GM23248 (cell line): Measurements from ENCODE around the gene MDFIC. TPM values are rescaled to one million over a fixed set of nuclear protein-coding genes. Genes with fewer than 3 reads are reported as not detected.

ENCODE experiments used
- DNase-seq: peaks from one replicate; pipeline ENCODE4 v3.0.0-alpha.2; 2015
- H2AFZ ChIP-seq: fragments of 200-600 bp; sonication (generic); 2 replicates; pipeline ENCODE4 v1.6.1; 2016; ENCODE audit warnings: antibody characterized with exemption
- H3F3A ChIP-seq: fragments of 200-600 bp; sonication (generic); 2 replicates; pipeline ENCODE4 v1.6.1; 2016; ENCODE audit warnings: mild to moderate bottlenecking, antibody characterized with exemption, mixed run types; ENCODE audit not compliant: insufficient read depth
- H3K27ac ChIP-seq: fragments of 200-600 bp; sonication (generic); 2 replicates; pipeline ENCODE4 v1.5.1; 2016; ENCODE audit warnings: mild to moderate bottlenecking
- H3K27me3 ChIP-seq: fragments of 200-600 bp; sonication (generic); replicated peaks from 2 replicates; pipeline ENCODE4 v1.6.1; 2016; ENCODE audit warnings: mild to moderate bottlenecking; ENCODE audit not compliant: insufficient read depth
- H3K36me3 ChIP-seq: fragments of 200-600 bp; sonication (generic); 2 replicates; pipeline ENCODE4 v1.6.1; 2016; ENCODE audit warnings: low read depth, mild to moderate bottlenecking
- H3K4me1 ChIP-seq: fragments of 200-600 bp; sonication (generic); 2 replicates; pipeline ENCODE4 v1.6.1; 2016; ENCODE audit warnings: mild to moderate bottlenecking; ENCODE audit not compliant: insufficient read depth
- H3K4me2 ChIP-seq: fragments of 200-600 bp; sonication (generic); one replicate; pipeline ENCODE4 v1.6.1; 2016; ENCODE audit warnings: mild to moderate bottlenecking; ENCODE audit not compliant: unreplicated experiment
- H3K4me3 ChIP-seq: fragments of 200-600 bp; sonication (generic); 2 replicates; pipeline ENCODE4 v1.5.1; 2016; ENCODE audit warnings: mild to moderate bottlenecking
- H3K79me2 ChIP-seq: fragments of 200-600 bp; sonication (generic); 2 replicates; pipeline ENCODE4 v1.6.1; 2016; ENCODE audit warnings: mild to moderate bottlenecking; ENCODE audit not compliant: insufficient read depth
- H3K9ac ChIP-seq: fragments of 200-600 bp; sonication (generic); 2 replicates; pipeline ENCODE4 v1.6.1; 2016; ENCODE audit warnings: mild to moderate bottlenecking
- H3K9me2 ChIP-seq: fragments of 200-600 bp; sonication (generic); 2 replicates; pipeline ENCODE4 v1.6.1; 2016; ENCODE audit warnings: mixed run types, mild to moderate bottlenecking, moderate library complexity; ENCODE audit not compliant: insufficient read depth
- H3K9me3 ChIP-seq: fragments of 200-600 bp; sonication (generic); one replicate; pipeline ENCODE4 v1.6.1; 2017; ENCODE audit warnings: low read depth
- H4K20me1 ChIP-seq: fragments of 200-600 bp; sonication (generic); 2 replicates; pipeline ENCODE4 v1.6.0; 2016; ENCODE audit not compliant: insufficient read depth
- EZH2 ChIP-seq: fragments of 200-600 bp; sonication (generic); IDR thresholded peaks from 2 replicates; pipeline ENCODE4 v1.6.1; 2018; ENCODE audit warnings: antibody characterized with exemption, mild to moderate bottlenecking; ENCODE audit not compliant: insufficient read depth, poor library complexity, severe bottlenecking
- EZH2phosphoT487 ChIP-seq: fragments of 200-600 bp; sonication (generic); IDR thresholded peaks from 2 replicates; pipeline ENCODE4 v1.6.1; 2018; ENCODE audit warnings: antibody characterized with exemption, moderate library complexity, mild to moderate bottlenecking, low read depth; ENCODE audit not compliant: insufficient read depth
- WGBS, 2 experiments: methylation state at CpG; one replicate each; pipeline ENCODE4 v1.1.6; 2015 to 2017; ENCODE audit warnings: low lambda C conversion rate in 2 of 2, low coverage in 1 of 2; ENCODE audit errors: missing lambda C conversion rate in 2 of 2; 5-methylcytosine and 5-hydroxymethylcytosine counted together
- in situ Hi-C: fragments of 300-500 bp; cut with MboI; formaldehyde crosslinking; loops from 2 replicates; pipeline ENCODE4 v1.15.0; 2020
- polyA plus RNA-seq: library from polyadenylated mRNA; unstranded; fragments of >200 nt; fragmentation: Nextera tagmentation; extraction: Ambion mirVana; gene quantifications from 2 replicates; pipeline ENCODE4 v1.2.1, GENCODE V29; 2016
- total RNA-seq: library from RNA; depleted of rRNA; stranded (reverse); fragments of >200 nt; shearing (Covaris generic); gene quantifications from 2 replicates; pipeline ENCODE4 v1.2.3, GENCODE V29; 2014

Gene MDFIC
- total and polyA plus RNA-seq, 2 experiments from 2014 or later = 23.0 to 50.3 TPM

GRCh38 chr7:114936471-114936870 lies 14.6 kb downstream of the MDFIC start:
- H3K27me3 ChIP-seq = no peaks in the 10 kb centered on the region
- H3K79me2 ChIP-seq = peaks cover 100% of the 10 kb centered on the region
- H3K9me3 ChIP-seq = no peaks in the 10 kb centered on the region
- DNase-seq = no peak
- 99 to 100% methylated on average over 2 of the region's 2 CpGs for WGBS, 2 experiments
- no peak overlapping the region for H3K4me2 ChIP-seq
- peaks cover 34% of the 10 kb centered on the region for H3K4me1 ChIP-seq
- H3F3A ChIP-seq = peaks cover 14% of the 10 kb centered on the region; the same call in 1 of the 2 replicates
- no peaks in the 10 kb centered on the region for H3K36me3 ChIP-seq
- no peaks in the 10 kb centered on the region for H4K20me1 ChIP-seq
- no peak overlapping the region for H2AFZ ChIP-seq
- H3K9ac ChIP-seq = no peak overlapping the region
- TF ChIP-seq EZH2phosphoT487 (no peak), EZH2 (no peak)
- in situ Hi-C loops = no loop called here
- no peaks in the 10 kb centered on the region for H3K9me2 ChIP-seq
- no peak overlapping the region for H3K27ac ChIP-seq
- no peak overlapping the region for H3K4me3 ChIP-seq

DNA sequence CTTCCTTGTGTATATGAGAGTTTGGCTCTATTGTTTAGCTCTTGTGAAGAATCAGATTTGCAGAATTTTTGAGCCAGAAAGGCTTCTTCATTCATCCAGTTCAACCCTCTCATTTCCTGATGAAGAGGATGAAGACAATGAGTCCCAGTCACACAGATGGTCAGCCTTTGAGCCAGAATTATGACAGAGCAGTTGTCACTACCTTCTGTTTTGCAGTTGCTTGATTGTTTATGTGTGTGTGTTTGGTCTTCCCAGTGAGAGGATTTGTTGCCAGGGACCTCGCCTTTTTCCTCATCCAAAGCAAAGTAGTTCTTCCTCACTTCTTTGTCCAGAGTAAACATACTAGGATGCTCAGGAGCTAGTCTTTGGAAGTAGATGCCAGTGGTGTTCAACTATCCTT lies 15.6 kb downstream of the MDFIC start:
- H3K9me2 ChIP-seq = no peaks in the 10 kb centered on the region
- no peak for DNase-seq
- H3K79me2 ChIP-seq = peaks cover 100% of the 10 kb centered on the region

GRCh38 chr7:114938785-114939184 lies 16.9 kb downstream of the MDFIC start:
- no peak for TF ChIP-seq EZH2phosphoT487
- TF ChIP-seq EZH2 = no peak
- Histone ChIP-seq H2AFZ (no peak overlapping the region), H3K4me2 (no peak overlapping the region), H3K27ac (no peak overlapping the region), H3K4me3 (no peak overlapping the region), H3K9ac (no peak overlapping the region), H3K4me1 (peaks cover 37% of the 10 kb centered on the region), H3K36me3 (no peaks in the 10 kb centered on the region), H4K20me1 (no peaks in the 10 kb centered on the region), H3K79me2 (peaks cover 100% of the 10 kb centered on the region), H3K9me2 (no peaks in the 10 kb centered on the region), H3K9me3 (no peaks in the 10 kb centered on the region), H3K27me3 (no peaks in the 10 kb centered on the region), H3F3A (peaks cover 22% of the 10 kb centered on the region)
- no peak for DNase-seq
- in situ Hi-C loops = no loop called here

More for the DNA sequence above, 15.6 kb downstream of the MDFIC start:
- Histone ChIP-seq H3F3A (0 out of 2 replicates have a peak, but pooled peaks cover 14% of the 10 kb centered on the region), H3K36me3 (no peaks in the 10 kb centered on the region), H3K9ac (no peak overlapping the region), H3K4me3 (no peak overlapping the region), H4K20me1 (no peaks in the 10 kb centered on the region), H3K4me2 (no peak overlapping the region), H3K9me3 (no peaks in the 10 kb centered on the region), H3K27me3 (no peaks in the 10 kb centered on the region), H3K27ac (no peak overlapping the region), H2AFZ (no peak overlapping the region), H3K4me1 (peaks cover 31% of the 10 kb centered on the region)
- in situ Hi-C loops = no loop called here
- WGBS, 2 experiments = 50 to 55% methylated on average over 1 of the region's 1 CpG
- TF ChIP-seq EZH2 = no peak
- no peak for TF ChIP-seq EZH2phosphoT487

- Histone ChIP-seq H3K36me3 (no peaks in the 10 kb centered on the region), H3F3A (peaks cover 30% of the 10 kb centered on the region), H3K4me3 (no peak overlapping the region), H3K79me2 (peaks cover 95% of the 10 kb centered on the region), H2AFZ (no peak overlapping the region), H3K9me2 (no peaks in the 10 kb centered on the region), H3K9ac (no peak overlapping the region), H3K9me3 (no peaks in the 10 kb centered on the region), H3K27me3 (no peaks in the 10 kb centered on the region), H4K20me1 (no peaks in the 10 kb centered on the region), H3K27ac (no peak overlapping the region), H3K4me1 (peaks cover 38% of the 10 kb centered on the region), H3K4me2 (no peak overlapping the region)
- TF ChIP-seq EZH2 (no peak), EZH2phosphoT487 (no peak)
- peak; percentile 17 for DNase-seq
- WGBS, 2 experiments = 43 to 53% methylated on average over 3 of the region's 3 CpGs
- in situ Hi-C loops = no loop called here
Observed at GRCh38 chr7:114939484-114940097, 17.7 kb downstream of the MDFIC start.
